Tibial nerve (tissue), 4 donors: ENCODE results near the gene EFNA5. TPM values are rescaled to one million over a fixed set of nuclear protein-coding genes. Genes with fewer than 3 reads are reported as not detected.

Experiments
- DNase-seq, 2 donors: peaks; one replicate each; pipeline ENCODE4 v3.0.0-alpha.2; 2019; ENCODE audit warnings: low spot score in 2 of 2
- H3K27ac ChIP-seq, 4 donors: fragments of 200-600 bp; sonication (generic) in 3 of 4; one replicate each; pipeline ENCODE4 v1.5.1; 2017 to 2019; ENCODE audit warnings: mild to moderate bottlenecking in 1 of 4
- H3K27me3 ChIP-seq, 2 donors: fragments of 200-600 bp; sonication (generic) in 1 of 2; one replicate each; pipeline versions ENCODE4 v1.5.1 to v1.6.0; 2017 to 2019
- H3K36me3 ChIP-seq, 3 donors: fragments of 200-600 bp; sonication (generic); one replicate each; pipeline ENCODE4 v1.5.1; 2018 to 2019
- H3K4me1 ChIP-seq, 4 donors: fragments of 200-600 bp; sonication (generic) in 3 of 4; one replicate each; pipeline ENCODE4 v1.5.1; 2017 to 2019
- H3K4me3 ChIP-seq, 4 donors: fragments of 200-600 bp; sonication (generic) in 3 of 4; one replicate each; pipeline ENCODE4 v1.5.1; 2017 to 2019; ENCODE audit warnings: mild to moderate bottlenecking in 1 of 4, moderate library complexity in 1 of 4
- H3K9me3 ChIP-seq, 4 donors: fragments of 200-600 bp; sonication (generic) in 3 of 4; one replicate each; pipeline ENCODE4 v1.5.1; 2017 to 2019
- CTCF ChIP-seq, 5 experiments: fragments of 200-600 bp in 3 of 5; fragments of 450-650 bp in 2 of 5; sonication (generic) in 3 of 5; IDR thresholded peaks; one replicate each; pipeline ENCODE4 v1.5.1; 2016 to 2019; ENCODE audit warnings: antibody characterized with exemption in 5 of 5, mild to moderate bottlenecking in 3 of 5, moderate library complexity in 2 of 5
- EP300 ChIP-seq, 2 donors: sonication (generic); formaldehyde crosslinking; IDR thresholded peaks; one replicate each; pipeline ENCODE4 v1.6.1; 2017; ENCODE audit warnings: antibody characterized with exemption in 2 of 2, mild to moderate bottlenecking in 1 of 2
- POLR2A ChIP-seq, 2 donors: fragments of 450-650 bp; IDR thresholded peaks; one replicate each; pipeline ENCODE4 v1.6.1; 2017; ENCODE audit warnings: antibody characterized with exemption in 2 of 2, mild to moderate bottlenecking in 2 of 2, moderate library complexity in 2 of 2
- WGBS, 2 donors: methylation state at CpG; one replicate each; pipeline ENCODE4 v1.1.5; 2018; 5-methylcytosine and 5-hydroxymethylcytosine counted together
- total RNA-seq, 4 donors: library from RNA; depleted of rRNA; stranded (reverse); fragments of >200 nt; gene quantifications; one replicate each; pipeline ENCODE4 v1.1.0, GENCODE V29; 2016

The EFNA5 gene
- total RNA-seq, 4 donors from 2014 or later: 6.3 to 10.2 (median 6.9) TPM

GRCh38 chr5:107669096-107670031 is 1.4 kb downstream of the EFNA5 start:
- Histone ChIP-seq H3K36me3 (no peaks in the 10 kb centered on the region), H3K4me3 (peak overlapping the region; percentile 41 to 65 (median 50)), H3K27ac (peak overlapping the region in 3 of 4 donors; percentile 11 to 64 (median 31)), H3K27me3 (peaks cover 0 to 18% of the 10 kb centered on the region in 2 donors), H3K9me3 (no peaks in the 10 kb centered on the region), H3K4me1 (peaks cover 0 to 41% (median 12%) of the 10 kb centered on the region in 4 donors)
- TF ChIP-seq CTCF (IDR thresholded peaks at IDR 0.05): no peak
- no peak for TF ChIP-seq POLR2A (IDR thresholded peaks at IDR 0.05)
- TF ChIP-seq EP300 (IDR thresholded peaks at IDR 0.05): no peak
- DNase-seq: no peak
- 12 to 26% methylated on average over 32 to 60 of the region's 60 CpGs for WGBS, 2 donors

GRCh38 chr5:107668154-107669095 is 2.3 kb downstream of the EFNA5 start:
- Histone ChIP-seq H3K27me3 (peaks cover 0 to 17% of the 10 kb centered on the region in 2 donors), H3K4me1 (peaks cover 0 to 36% (median 12%) of the 10 kb centered on the region in 4 donors), H3K27ac (peak overlapping the region in 2 of 4 donors; percentile 11 to 64), H3K9me3 (no peaks in the 10 kb centered on the region), H3K36me3 (no peaks in the 10 kb centered on the region), H3K4me3 (peak overlapping the region; percentile 41 to 65 (median 50))
- 66 to 74% methylated on average over 11 of the region's 11 CpGs for WGBS, 2 donors
- TF ChIP-seq EP300 (IDR thresholded peaks at IDR 0.05): peak in 1 of 2 donors; percentile 8
- no peak for TF ChIP-seq POLR2A (IDR thresholded peaks at IDR 0.05)
- DNase-seq: no peak

- Histone ChIP-seq H3K36me3 (no peaks in the 10 kb centered on the region), H3K9me3 (no peaks in the 10 kb centered on the region), H3K27me3 (peaks cover 0 to 14% of the 10 kb centered on the region in 2 donors), H3K4me3 (no peak overlapping the region), H3K4me1 (peaks cover 0 to 21% (median 8%) of the 10 kb centered on the region in 4 donors), H3K27ac (no peak overlapping the region)
- 73 to 78% methylated on average over 3 of the region's 3 CpGs for WGBS, 2 donors
- TF ChIP-seq EP300 (IDR thresholded peaks at IDR 0.05): no peak
- TF ChIP-seq POLR2A (IDR thresholded peaks at IDR 0.05): no peak
- TF ChIP-seq CTCF (IDR thresholded peaks at IDR 0.05): no peak
- DNase-seq: no peak
Observed at GRCh38 chr5:107666051-107666655, 4.6 kb downstream of the EFNA5 start.

- WGBS, 2 donors: 82 to 93% methylated on average over 2 of the region's 2 CpGs
- peaks cover 0 to 12% (median 3%) of the 10 kb centered on the region in 4 donors for H3K4me1 ChIP-seq
- no peak for DNase-seq
- no peak overlapping the region for H3K4me3 ChIP-seq
- no peak for TF ChIP-seq CTCF (IDR thresholded peaks at IDR 0.05)
- no peak for TF ChIP-seq POLR2A (IDR thresholded peaks at IDR 0.05)
- no peak for TF ChIP-seq EP300 (IDR thresholded peaks at IDR 0.05)
- no peak overlapping the region for H3K27ac ChIP-seq
- no peaks in the 10 kb centered on the region for H3K36me3 ChIP-seq
- peaks cover 0 to 8% of the 10 kb centered on the region in 2 donors for H3K27me3 ChIP-seq
- no peaks in the 10 kb centered on the region for H3K9me3 ChIP-seq
Observed at GRCh38 chr5:107665036-107665570, 5.6 kb downstream of the EFNA5 start.

- no peak overlapping the region for H3K4me3 ChIP-seq
- WGBS, 2 donors: 75 to 80% methylated on average over 1 of the region's 1 CpG
- TF ChIP-seq EP300 (IDR thresholded peaks at IDR 0.05): no peak
- TF ChIP-seq CTCF (IDR thresholded peaks at IDR 0.05): no peak
- no peak for TF ChIP-seq POLR2A (IDR thresholded peaks at IDR 0.05)
Observed at GRCh38 chr5:107663697-107664096, 7.0 kb downstream of the EFNA5 start.

More at GRCh38 chr5:107663697-107664096, 7.0 kb downstream of the EFNA5 start:
- Histone ChIP-seq H3K4me1 (no peaks in the 10 kb centered on the region), H3K36me3 (no peaks in the 10 kb centered on the region), H3K27ac (no peak overlapping the region), H3K27me3 (no peaks in the 10 kb centered on the region), H3K9me3 (no peaks in the 10 kb centered on the region)
- no peak for DNase-seq
